Measurements from ENCODE around the gene MEGF8. TPM values are rescaled to one million over a fixed set of nuclear protein-coding genes. Genes with fewer than 3 reads are reported as not detected.
A peak's percentile ranks its signal among the peaks of the same experiment; 100 is the strongest.

The MEGF8 gene
- total and polyA plus RNA-seq, 2 of the 8 experiments (the other 6 are each of a cell fraction or from before 2014, with no cell fraction given), result 13.0 to 23.7 TPM

GRCh38 chr19:42424345-42424707 is 98.9 kb downstream of the MEGF8 start:
- Histone ChIP-seq H3K4ac (replicated peaks; ENCODE audit: insufficient read length, low read depth, low read length) (no peak overlapping the region), H3K79me1 (ENCODE audit: low read depth, low read length) (no peaks in the 10 kb centered on the region), H3K23ac (ENCODE audit: insufficient read length) (no peak overlapping the region), H2AK5ac (ENCODE audit: low read depth, low read length) (no peak overlapping the region), H3K27ac (ENCODE audit: low read depth, low read length) (0 out of 2 replicates have a peak overlapping the region, but pooled peaks have one; percentile 22), H3K9ac (replicated peaks in 1 of 4; ENCODE audit: extremely low read depth in 1 of 4, low read depth in 3 of 4, low read length in 3 of 4) (no peak overlapping the region), H3K9me3 (ENCODE audit: insufficient read depth in 2 of 2, low read depth in 1 of 2, low read length in 1 of 2) (peaks cover 4 to 9% of the 10 kb centered on the region in 2 experiments), H3K79me2 (ENCODE audit: control insufficient read depth in 1 of 2, insufficient read depth in 2 of 2, low read length in 2 of 2) (no peaks in the 10 kb centered on the region), H3K23me2 (ENCODE audit: low read depth, low read length) (peaks cover 7% of the 10 kb centered on the region; the same call in 1 of the 2 replicates), H3K27me3 (replicated peaks in 1 of 4; ENCODE audit: control insufficient read depth in 3 of 4, extremely low read depth in 1 of 4, insufficient read depth in 3 of 4, low read length in 3 of 4) (peaks cover 13 to 41% (median 36%) of the 10 kb centered on the region in 4 experiments), H2BK15ac (ENCODE audit: low read length) (peak overlapping the region; percentile 65; the same call in 1 of the 2 replicates), H2BK5ac (ENCODE audit: low read depth, low read length) (no peak overlapping the region), H2AFZ (ENCODE audit: low read length) (no peak overlapping the region; the same call in 1 of the 2 replicates), H3K36me3 (ENCODE audit: control insufficient read depth in 2 of 4, insufficient read depth in 4 of 4, low read length in 3 of 4) (no peaks in the 10 kb centered on the region), H2BK120ac (replicated peaks; ENCODE audit: low read depth, low read length) (no peak overlapping the region), H3K4me1 (replicated peaks in 1 of 4; ENCODE audit: control insufficient read depth in 3 of 4, insufficient read depth in 4 of 4, low read length in 3 of 4) (peaks cover 0 to 13% (median 4%) of the 10 kb centered on the region in 4 experiments; a peak in 5 of 7 replicates), H4K91ac (replicated peaks; ENCODE audit: insufficient read length, low read length) (no peak overlapping the region), H3K18ac (ENCODE audit: extremely low read depth, low read length) (0 out of 2 replicates have a peak overlapping the region, but pooled peaks have one; percentile 55), H4K5ac (ENCODE audit: insufficient read length, low read depth, low read length) (no peak overlapping the region), H3K4me2 (ENCODE audit: insufficient read depth in 1 of 2, low read depth in 2 of 2, low read length in 2 of 2) (peak overlapping the region; percentile 77 to 89; a peak in 2 of 4 replicates), H2BK12ac (ENCODE audit: low read depth, low read length) (peak overlapping the region; percentile 77; the same call in 1 of the 2 replicates), H2BK20ac (ENCODE audit: low read length) (peak overlapping the region; percentile 57; the same call in 1 of the 2 replicates), H3K4me3 (ENCODE audit: extremely low read depth in 1 of 4, insufficient read depth in 2 of 4, low read depth in 3 of 4, low read length in 4 of 4) (peak overlapping the region in 1 of 4 experiments; percentile 68; a peak in 1 of 8 replicates), H3K56ac (replicated peaks; ENCODE audit: insufficient read length, low read depth, low read length) (no peak overlapping the region), H4K20me1 (replicated peaks in 1 of 2; ENCODE audit: control insufficient read depth in 1 of 2, insufficient read depth in 2 of 2, low read length in 2 of 2) (peaks cover 7 to 16% of the 10 kb centered on the region in 2 experiments), H3K14ac (ENCODE audit: insufficient read length) (no peak overlapping the region), H4K8ac (ENCODE audit: extremely low read depth, insufficient read depth, low read length) (no peak overlapping the region)
- no peak for FAIRE-seq
- no peak for DNase-seq (ENCODE audit: low read depth in 1 of 2, low spot score in 2 of 2)
- ChIA-PET POLR2A (ENCODE audit: partially characterized antibody) (interaction anchor here (0.5 to 3.1 kb wide), 15 partner anchors 10 to 1897 kb away, joined by 3 to 24 read pairs (median 7); no protein-coding TSS in a partner anchor), CTCF (ENCODE audit: partially characterized antibody) (interaction anchor here (0.8 to 10.3 kb wide), 12 partner anchors 9 to 285 kb away, joined by 3 to 101 read pairs (median 4); partner anchors contain the start of gene CXCL17)
- 78% methylated on average over 15 of the region's 15 CpGs; no CpG with 5 or more reads in 1 of the 2 experiments for WGBS, 2 experiments (ENCODE audit: extremely low coverage in 1 of 2, insufficient coverage in 1 of 2, insufficient read length in 1 of 2, insufficient replicate concordance in 2 of 2, low coverage in 1 of 2, low lambda C conversion rate in 2 of 2, missing lambda C conversion rate in 1 of 2)
- TF ChIP-seq SAP30 (IDR thresholded peaks at IDR 0.05; ENCODE audit: insufficient read depth, insufficient replicate concordance, low read length) (no peak), NANOG (IDR thresholded peaks at IDR 0.05; ENCODE audit: insufficient read depth, low read depth, low read length, poor library complexity, severe bottlenecking) (no peak), EP300 (IDR thresholded peaks at IDR 0.05; ENCODE audit: borderline replicate concordance in 1 of 2, low read depth in 2 of 2, low read length in 2 of 2) (no peak), KDM1A (IDR thresholded peaks at IDR 0.05; ENCODE audit: borderline replicate concordance, low read length) (peak; percentile 47; the same call in 1 of the 2 replicates), YY1 (IDR thresholded peaks at IDR 0.05; ENCODE audit: low read depth, low read length) (no peak), MAX (IDR thresholded peaks at IDR 0.05) (no peak), EGR1 (IDR thresholded peaks at IDR 0.05; ENCODE audit: borderline replicate concordance, low read depth, low read length) (no peak), GABPA (IDR thresholded peaks at IDR 0.05; ENCODE audit: borderline replicate concordance, insufficient read depth, low read length) (no peak), BCL11A (IDR thresholded peaks at IDR 0.05; ENCODE audit: low read depth in 2 of 2, low read length in 2 of 2) (no peak)
- TF ChIP-seq, protein P1, sequence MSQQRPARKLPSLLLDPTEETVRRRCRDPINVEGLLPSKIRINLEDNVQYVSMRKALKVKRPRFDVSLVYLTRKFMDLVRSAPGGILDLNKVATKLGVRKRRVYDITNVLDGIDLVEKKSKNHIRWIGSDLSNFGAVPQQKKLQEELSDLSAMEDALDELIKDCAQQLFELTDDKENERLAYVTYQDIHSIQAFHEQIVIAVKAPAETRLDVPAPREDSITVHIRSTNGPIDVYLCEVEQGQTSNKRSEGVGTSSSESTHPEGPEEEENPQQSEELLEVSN (IDR thresholded peaks at IDR 0.05), result peak; percentile 91; the same call in 1 of the 2 replicates
